Spleen (tissue), 11 donors: Measurements from ENCODE around the gene ZNF565. TPM values are rescaled to one million over a fixed set of nuclear protein-coding genes. Genes with fewer than 3 reads are reported as not detected.
A peak's percentile ranks its signal among the peaks of the same experiment; 100 is the strongest.

Experiments
- DNase-seq: peaks from one replicate; pipeline ENCODE4 v3.0.0-alpha.2; 2020
- H3K27ac ChIP-seq, 8 donors: fragments of 200-600 bp; sonication (generic) in 7 of 8; 1 replicate in 4 of 8; 2 replicates in 4 of 8; pipeline versions ENCODE4 v1.5.0 to v1.8.0; 2016 to 2021; ENCODE audit warnings: inconsistent platforms in 4 of 8, mild to moderate bottlenecking in 4 of 8, moderate library complexity in 1 of 8
- H3K27me3 ChIP-seq, 7 donors: fragments of 200-600 bp; sonication (generic) in 6 of 7; replicated peaks in 1 of 7; 1 replicate in 4 of 7; 2 replicates in 3 of 7; pipeline versions ENCODE4 v1.5.0 to v1.8.0; 2016 to 2021; ENCODE audit warnings: inconsistent platforms in 3 of 7, mild to moderate bottlenecking in 1 of 7
- H3K36me3 ChIP-seq, 6 donors: fragments of 200-600 bp; sonication (generic) in 5 of 6; 1 replicate in 4 of 6; 2 replicates in 2 of 6; pipeline versions ENCODE4 v1.5.0 to v1.8.0; 2016 to 2021; ENCODE audit warnings: inconsistent platforms in 2 of 6
- H3K4me1 ChIP-seq, 6 donors: fragments of 200-600 bp; sonication (generic) in 5 of 6; 1 replicate in 3 of 6; 2 replicates in 3 of 6; pipeline versions ENCODE4 v1.5.0 to v1.8.0; 2016 to 2021; ENCODE audit warnings: inconsistent platforms in 3 of 6
- H3K4me3 ChIP-seq, 8 donors: fragments of 200-600 bp; sonication (generic) in 7 of 8; 1 replicate in 4 of 8; 2 replicates in 4 of 8; pipeline versions ENCODE4 v1.5.0 to v1.8.0; 2016 to 2021; ENCODE audit warnings: inconsistent platforms in 4 of 8, mild to moderate bottlenecking in 4 of 8, moderate library complexity in 2 of 8
- H3K9me3 ChIP-seq, 8 donors: fragments of 200-600 bp; sonication (generic) in 7 of 8; 1 replicate in 4 of 8; 2 replicates in 4 of 8; pipeline versions ENCODE4 v1.5.0 to v1.8.0; 2016 to 2021; ENCODE audit warnings: inconsistent platforms in 4 of 8
- CTCF ChIP-seq, 11 experiments: fragments of 200-600 bp in 7 of 11; fragments of 450-650 bp in 4 of 11; sonication (generic) in 4 of 11; IDR thresholded peaks in 8 of 11; conservative IDR thresholded peaks in 3 of 11; 1 replicate in 7 of 11; 2 replicates in 4 of 11; pipeline versions ENCODE4 v1.4.0 to v1.8.0; 2016 to 2021; ENCODE audit warnings: antibody characterized with exemption in 11 of 11, inconsistent platforms in 4 of 11, mild to moderate bottlenecking in 1 of 11
- POLR2A ChIP-seq, 3 donors: fragments of 450-650 bp; IDR thresholded peaks; one replicate each; pipeline ENCODE4 v1.5.1; 2017; ENCODE audit warnings: antibody characterized with exemption in 3 of 3, mild to moderate bottlenecking in 1 of 3
- POLR2AphosphoS5 ChIP-seq, 3 donors: sonication (generic); formaldehyde crosslinking; IDR thresholded peaks; one replicate each; pipeline ENCODE4 v1.5.1; 2017; ENCODE audit warnings: antibody characterized with exemption in 3 of 3
- WGBS, 5 donors: extraction: QIAGEN DNeasy Blood & Tissue Kit in 3 of 5; methylation state at CpG; one replicate each; pipeline versions ENCODE4 v1.1.5 to v1.1.7; 2013 to 2018; 5-methylcytosine and 5-hydroxymethylcytosine counted together
- intact Hi-C: fragments of 100-400 bp; cut with DNase I; formaldehyde crosslinking; loops from one replicate; pipeline ENCODE4 v1.15.0; 2023; ENCODE audit warnings: low total_unique reads
- polyA plus RNA-seq, 3 donors: library from polyadenylated mRNA; stranded (reverse); fragments of 200-250 nt; gene quantifications; one replicate each; pipeline ENCODE4 v1.2.1, GENCODE V29; 2013
- total RNA-seq, 7 donors: library from RNA; depleted of rRNA in 3 of 7; stranded (reverse); fragments of >200 nt in 3 of 7; fragmentation: NEBNext Ultra II Directional in 4 of 7; extraction: Animal tissue kit (Norgen Biotek cat#: 25700) in 4 of 7; gene quantifications; one replicate each; pipeline versions ENCODE4 v1.1.0 to v1.2.1, GENCODE V29; 2016 to 2021
- donor health status: healthy with polysubstance abuse.
- donor health status: DM: no; HTN: no; CAD: no; lungs with moderate emphysema.
- donor health status: DM: no; HTN: no; CAD: no.
- donor health status: Bipolar disorder and iron deficiency.
- donor health status: healthy.
- donor health status: DM: no; HTN: no; CAD: no.
- donor health status: DM: yes; HTN: yes; CAD: no.

The ZNF565 gene
- total and polyA plus RNA-seq, 10 donors = 1.2 to 7.1 (median 3.6) TPM

GRCh38 chr19:36150586-36150985, 63.9 kb downstream of the ZNF565 start:
- H3K36me3 ChIP-seq = peaks cover 0 to 78% (median 52%) of the 10 kb centered on the region in 6 donors

GRCh38 chr19:36149673-36150406, 64.6 kb downstream of the ZNF565 start:
- H3K36me3 ChIP-seq = peaks cover 0 to 86% (median 58%) of the 10 kb centered on the region in 6 donors
- intact Hi-C loops = no loop called here
- TF ChIP-seq CTCF (IDR thresholded peaks at IDR 0.05 in 8 of 11, conservative IDR thresholded peaks at IDR 0.05 in 3 of 11) = no peak
- peak in 1 of 3 donors; percentile 50 for TF ChIP-seq POLR2AphosphoS5 (IDR thresholded peaks at IDR 0.05)
- H3K4me1 ChIP-seq = peaks cover 0 to 38% (median 11%) of the 10 kb centered on the region in 6 donors
- H3K9me3 ChIP-seq = no peaks in the 10 kb centered on the region
- no peak overlapping the region for H3K4me3 ChIP-seq
- no peak for DNase-seq
- no peaks in the 10 kb centered on the region for H3K27me3 ChIP-seq
- H3K27ac ChIP-seq = peak overlapping the region in 2 of 8 donors; percentile 88 to 93
- WGBS, 5 donors = 88 to 93% (median 91%) methylated on average over 13 of the region's 13 CpGs

More at GRCh38 chr19:36150586-36150985, 63.9 kb downstream of the ZNF565 start:
- Histone ChIP-seq H3K9me3 (no peaks in the 10 kb centered on the region), H3K27me3 (no peaks in the 10 kb centered on the region), H3K27ac (peak overlapping the region in 7 of 8 donors; percentile 84 to 97 (median 90)), H3K4me3 (peak overlapping the region in 2 of 8 donors; percentile 41 to 69), H3K4me1 (peaks cover 0 to 38% (median 11%) of the 10 kb centered on the region in 6 donors)
- DNase-seq = no peak
- TF ChIP-seq POLR2AphosphoS5 (IDR thresholded peaks at IDR 0.05) (no peak), POLR2A (IDR thresholded peaks at IDR 0.05) (no peak), CTCF (IDR thresholded peaks at IDR 0.05 in 8 of 11, conservative IDR thresholded peaks at IDR 0.05 in 3 of 11) (no peak)
- WGBS, 5 donors = 76 to 85% (median 79%) methylated on average over 5 of the region's 5 CpGs
- intact Hi-C loops = no loop called here

- H3K27me3 ChIP-seq = no peaks in the 10 kb centered on the region
- H3K4me1 ChIP-seq = peaks cover 7 to 21% (median 12%) of the 10 kb centered on the region in 6 donors
- no peak for DNase-seq
- no peak overlapping the region for H3K27ac ChIP-seq
- H3K9me3 ChIP-seq = no peaks in the 10 kb centered on the region
- intact Hi-C loops = no loop called here
- H3K4me3 ChIP-seq = no peak overlapping the region
- peaks cover 0 to 81% (median 74%) of the 10 kb centered on the region in 6 donors for H3K36me3 ChIP-seq
- TF ChIP-seq POLR2A (IDR thresholded peaks at IDR 0.05) = no peak
- TF ChIP-seq POLR2AphosphoS5 (IDR thresholded peaks at IDR 0.05) = no peak
- no peak for TF ChIP-seq CTCF (IDR thresholded peaks at IDR 0.05 in 8 of 11, conservative IDR thresholded peaks at IDR 0.05 in 3 of 11)
- 95 to 98% (median 97%) methylated on average over 6 of the region's 6 CpGs for WGBS, 5 donors
These were observed 69.8 kb downstream of the ZNF565 start for GRCh38 chr19:36144624-36145023.

- intact Hi-C loops = no loop called here
- Histone ChIP-seq H3K9me3 (no peaks in the 10 kb centered on the region), H3K27ac (no peak overlapping the region), H3K27me3 (no peaks in the 10 kb centered on the region), H3K4me3 (no peak overlapping the region), H3K4me1 (peaks cover 10 to 37% (median 18%) of the 10 kb centered on the region in 6 donors), H3K36me3 (peaks cover 0 to 60% (median 53%) of the 10 kb centered on the region in 6 donors)
- WGBS, 5 donors = 84 to 93% (median 88%) methylated on average over 9 of the region's 9 CpGs
- no peak for DNase-seq
- peak in 1 of 3 donors; percentile 10 for TF ChIP-seq POLR2AphosphoS5 (IDR thresholded peaks at IDR 0.05)
- TF ChIP-seq CTCF (IDR thresholded peaks at IDR 0.05 in 8 of 11, conservative IDR thresholded peaks at IDR 0.05 in 3 of 11) = no peak
These were observed 72.0 kb downstream of the ZNF565 start for GRCh38 chr19:36142496-36142895.
